Measurements from ENCODE around the gene PTRH1.

The PTRH1 gene

DNA sequence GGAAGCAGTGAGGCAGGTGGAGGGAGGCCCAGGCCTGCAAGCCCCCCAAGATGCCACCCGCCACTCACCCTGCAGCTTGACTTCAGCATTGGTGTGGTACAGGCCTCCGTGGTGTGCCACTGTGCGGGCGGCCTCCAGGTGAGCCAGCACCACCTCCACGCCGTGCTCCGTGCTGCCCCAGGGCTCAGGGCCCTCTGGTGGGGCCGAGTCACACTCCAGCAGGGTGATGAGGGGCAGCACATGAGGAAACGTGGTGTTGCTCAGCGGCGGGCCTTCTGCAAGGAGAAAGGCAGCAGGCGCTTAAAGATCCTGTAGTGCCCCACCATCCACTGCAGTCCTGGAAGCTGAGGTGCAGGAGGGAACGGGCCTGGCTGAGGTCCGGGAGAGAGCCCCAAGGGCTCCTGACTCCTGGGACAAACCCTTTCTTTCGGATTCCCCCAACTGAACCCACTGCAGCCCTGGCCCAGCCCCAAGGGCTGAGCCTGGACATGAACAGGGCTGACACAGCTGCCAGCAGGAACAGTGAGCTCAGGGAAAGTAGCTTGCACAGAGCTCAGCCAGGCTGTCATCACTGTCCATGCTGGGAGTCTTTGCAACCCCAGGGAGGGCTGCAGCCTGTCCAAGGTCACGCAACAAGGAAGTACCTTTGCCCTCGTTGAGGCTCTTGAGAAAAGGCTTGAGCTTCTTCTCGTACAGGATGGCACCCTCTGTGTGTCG, 24.3 kb upstream of the PTRH1 start:
- no peak for DNase-seq

GRCh38 chr9:127738666-127739065, 23.2 kb upstream of the PTRH1 start:
- DNase-seq, result no peak

DNA sequence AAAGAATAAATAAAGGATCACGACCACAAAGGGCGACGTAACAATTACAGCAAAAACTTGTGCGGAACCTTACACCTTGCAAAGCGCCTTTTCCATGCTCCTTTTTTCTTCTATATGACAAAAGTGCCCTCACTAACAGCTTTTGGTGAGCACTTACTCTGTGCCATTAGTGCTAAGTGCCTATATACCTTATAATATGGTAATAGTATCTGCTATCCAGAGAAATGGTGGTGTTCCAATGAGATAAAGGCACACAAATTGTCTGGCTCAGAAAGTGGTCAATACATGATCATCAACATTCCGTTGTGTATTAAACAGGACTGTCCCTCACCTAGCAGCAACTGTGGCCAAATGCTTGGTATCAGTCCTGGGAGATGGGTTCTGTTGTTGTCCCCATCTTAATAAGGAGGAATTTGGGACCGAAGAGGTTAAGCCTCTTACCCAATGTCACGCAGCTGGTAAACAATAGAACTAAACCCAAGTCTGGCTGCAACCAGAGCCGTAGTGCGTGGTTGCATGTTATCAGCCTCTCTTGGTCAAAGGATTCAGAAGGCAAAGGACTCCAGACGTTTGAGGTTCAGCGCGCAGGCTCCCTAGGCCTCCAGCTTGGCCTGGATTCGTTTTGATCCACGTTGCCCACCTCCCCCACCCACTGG, 20.2 kb upstream of the PTRH1 start:
- no peak for DNase-seq

- DNase-seq, result peak; percentile 87 to 93
Observed at GRCh38 chr9:127734747-127735529, 19.5 kb upstream of the PTRH1 start, which contains the start of gene TOR2A. Gene TOR2A, minus strand, starts transcription at chr9:127735294. Its CDS starts 24 bp downstream, at chr9:127735270.

DNA sequence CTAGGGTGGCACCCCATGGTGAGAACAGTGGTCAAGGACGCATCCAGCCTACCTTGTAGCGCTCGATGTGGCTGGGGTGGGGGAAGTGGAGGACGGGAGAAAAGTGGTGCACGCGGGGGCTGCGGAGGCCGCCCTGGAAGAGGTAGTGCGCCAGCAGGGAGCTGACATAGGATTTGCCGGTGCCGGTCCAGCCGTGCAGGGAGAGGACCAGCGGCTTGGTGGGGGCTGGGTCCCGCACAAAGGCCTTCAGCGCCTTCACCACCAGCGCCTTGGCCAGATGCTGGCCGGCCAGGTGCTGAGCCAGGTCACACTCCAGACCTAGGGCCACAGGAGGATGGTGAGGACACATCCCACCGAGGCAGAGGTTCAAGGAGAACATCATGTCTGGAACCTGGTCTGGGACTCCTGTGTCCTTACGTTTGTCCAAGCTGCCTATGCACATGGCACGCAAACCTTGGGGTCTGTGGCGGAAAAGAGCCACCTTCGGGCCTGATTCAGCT, 18.8 kb upstream of the PTRH1 start:
- no peak for DNase-seq

DNA sequence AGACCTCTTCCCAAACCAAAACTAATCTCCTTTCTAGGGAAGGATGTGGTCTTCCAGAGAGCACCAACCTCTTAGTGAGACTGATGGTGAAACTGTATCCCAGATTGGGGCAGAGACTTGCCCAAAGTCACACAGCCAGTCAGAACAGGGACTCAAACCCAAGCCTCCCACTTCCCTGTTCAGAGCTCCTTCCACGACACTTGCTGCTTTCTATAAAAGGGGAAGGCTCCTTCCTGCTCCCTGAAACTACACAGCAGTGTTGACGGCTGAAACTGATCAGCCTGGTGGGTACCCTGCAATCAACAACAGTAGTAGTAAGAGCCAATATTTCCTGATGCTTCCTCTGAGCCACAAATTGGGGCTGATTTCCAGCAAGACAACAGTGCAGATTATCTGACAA, 18.2 kb upstream of the PTRH1 start:
- no peak for DNase-seq

- no peak for DNase-seq
Observed at GRCh38 chr9:127732444-127732843, 17.0 kb upstream of the PTRH1 start.

DNA sequence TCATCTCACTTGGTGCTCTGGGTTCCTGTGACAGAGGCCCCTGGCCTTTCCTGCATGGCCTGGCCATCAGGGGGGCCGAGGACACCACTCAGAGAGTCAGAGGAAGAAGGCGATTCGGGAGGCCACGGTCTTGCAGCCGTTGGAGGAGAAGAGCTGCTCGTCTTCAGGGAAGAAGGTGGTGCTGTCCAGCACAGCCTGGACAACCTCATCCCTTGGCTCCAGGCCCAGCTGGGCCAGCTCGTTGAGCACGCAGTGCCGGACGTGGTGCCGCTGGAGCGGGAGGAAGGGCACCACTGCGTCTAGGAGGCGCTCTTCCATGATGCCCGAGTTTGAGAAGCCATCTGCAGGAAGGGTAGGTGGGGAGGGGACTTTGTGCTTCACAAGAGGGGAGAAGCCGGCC, 16.5 kb upstream of the PTRH1 start:
- DNase-seq, result no peak

- no peak for DNase-seq
Observed at GRCh38 chr9:127730799-127731410, 15.4 kb upstream of the PTRH1 start.

GRCh38 chr9:127730262-127730661, 14.8 kb upstream of the PTRH1 start:
- no peak for DNase-seq

- no peak for DNase-seq
Observed at GRCh38 chr9:127729522-127730256, 14.2 kb upstream of the PTRH1 start.

- DNase-seq, result no peak
Observed at GRCh38 chr9:127728808-127729207, 13.3 kb upstream of the PTRH1 start.

DNA sequence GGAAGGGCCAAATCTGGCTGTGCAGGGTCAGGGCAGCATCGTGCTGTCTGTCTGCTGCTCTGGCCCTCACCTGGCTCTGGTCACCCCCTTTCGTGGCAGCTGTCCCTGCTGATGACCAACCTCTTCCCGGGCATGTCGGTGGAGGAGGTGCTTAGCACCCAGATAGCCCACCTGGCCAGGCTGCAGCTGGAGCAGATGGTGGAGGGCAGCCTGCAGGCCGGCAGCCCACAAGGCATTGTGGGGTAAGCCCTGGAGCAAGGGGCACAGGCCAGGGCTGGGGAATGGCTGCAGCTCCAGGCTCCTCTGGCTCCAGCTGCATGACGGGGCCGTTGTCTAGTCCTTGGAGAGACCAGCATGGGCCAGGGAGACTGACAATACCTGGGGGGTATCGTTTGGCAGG, 11.4 kb upstream of the PTRH1 start:
- DNase-seq, result no peak

DNA sequence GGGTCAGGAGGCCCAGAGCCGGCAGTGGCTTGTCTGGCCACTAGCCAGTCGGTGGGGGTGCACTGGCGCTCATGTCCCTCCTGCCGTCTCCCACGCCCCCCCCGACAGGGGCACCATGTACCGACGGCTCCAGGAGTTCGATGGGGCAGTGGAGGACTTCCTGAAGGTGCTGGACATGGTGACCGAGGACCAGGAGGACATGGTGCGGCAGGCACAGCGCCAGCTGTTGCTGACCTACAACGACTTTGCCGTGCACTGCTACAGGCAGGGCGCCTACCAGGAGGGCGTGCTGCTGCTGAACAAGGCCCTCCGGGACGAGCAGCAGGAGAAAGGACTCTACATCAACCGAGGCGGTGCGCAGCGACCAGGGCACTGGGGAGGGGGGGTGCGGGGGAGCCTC, 8.5 kb upstream of the PTRH1 start:
- DNase-seq, result no peak

GRCh38 chr9:127723444-127723843, 8.0 kb upstream of the PTRH1 start:
- no peak for DNase-seq

- no peak for DNase-seq
Observed at GRCh38 chr9:127723013-127723412, 7.5 kb upstream of the PTRH1 start.

- no peak for DNase-seq
Observed at GRCh38 chr9:127722055-127722745, 6.7 kb upstream of the PTRH1 start.

- DNase-seq, result no peak
Observed at GRCh38 chr9:127721391-127721821, 5.9 kb upstream of the PTRH1 start.

DNA sequence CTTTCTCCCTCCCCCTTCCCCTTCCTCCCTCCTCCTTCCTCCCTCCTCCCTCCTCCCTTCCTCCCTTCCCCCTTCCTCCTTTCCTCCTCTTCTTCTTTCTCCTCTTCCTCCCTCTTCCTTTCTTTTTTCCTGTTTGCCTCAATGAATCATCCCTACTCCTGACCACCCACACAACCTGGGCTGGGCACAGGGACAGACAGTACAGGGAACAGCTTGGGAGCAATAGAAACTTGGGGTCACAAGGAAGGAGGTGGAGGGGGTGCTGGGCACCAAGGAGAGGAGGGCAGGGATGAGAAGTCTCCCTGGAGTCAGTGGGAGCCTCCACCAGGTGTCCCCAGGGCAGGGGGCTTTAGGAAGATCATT, 5.4 kb upstream of the PTRH1 start:
- no peak for DNase-seq

GRCh38 chr9:127720031-127720864, 4.8 kb upstream of the PTRH1 start:
- no peak for DNase-seq

- DNase-seq, result no peak
Observed at GRCh38 chr9:127717766-127718165, 2.3 kb upstream of the PTRH1 start.

All from cerebellar nuclear complex (tissue), 1 donor.